NCI-H526 treated with DMSO at 0.1 percent for 48 hours (cell line): Measurements from ENCODE around the gene CNTFR.
A peak's percentile ranks its signal among the peaks of the same experiment; 100 is the strongest.
"Not testable (repeated sequence)": the region's sequence is repeated elsewhere in the genome, so short reads cannot be mapped to it uniquely, and the experiment has no call there.

Experiments used
- DNase-seq: peaks from one replicate; lab custom pipeline; 2025; lab: John Stamatoyannopoulos, UW

The CNTFR gene

GRCh38 chr9:34554211-34555001 lies 35.1 kb downstream of the CNTFR start:
- peak; percentile 65 for DNase-seq

DNA sequence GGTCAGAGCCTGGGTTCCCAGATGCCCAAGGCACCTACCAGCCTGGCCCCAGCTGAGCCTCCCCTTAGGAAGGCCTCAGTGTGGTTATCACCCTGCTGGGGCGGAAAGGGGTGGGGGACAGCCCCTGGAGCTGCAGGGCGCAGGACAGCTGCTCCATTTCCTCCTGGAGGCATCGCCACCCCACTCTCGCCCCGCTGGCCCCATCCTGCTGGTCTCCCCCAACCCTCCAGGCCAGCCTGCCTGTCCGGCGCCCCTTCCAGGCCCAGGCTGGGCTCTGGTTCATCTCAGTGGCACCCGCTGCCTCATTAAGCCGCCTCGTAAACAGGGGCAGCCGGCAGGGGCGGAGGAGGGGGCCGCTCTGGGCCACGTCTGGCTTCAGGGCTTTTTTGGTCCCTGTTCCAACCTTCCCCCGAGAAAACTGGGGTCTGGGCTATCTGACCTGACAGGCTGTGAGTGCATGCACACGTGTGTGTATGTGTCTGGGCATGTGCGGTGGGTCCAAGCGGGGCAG lies 36.0 kb downstream of the CNTFR start:
- DNase-seq: no peak

DNA sequence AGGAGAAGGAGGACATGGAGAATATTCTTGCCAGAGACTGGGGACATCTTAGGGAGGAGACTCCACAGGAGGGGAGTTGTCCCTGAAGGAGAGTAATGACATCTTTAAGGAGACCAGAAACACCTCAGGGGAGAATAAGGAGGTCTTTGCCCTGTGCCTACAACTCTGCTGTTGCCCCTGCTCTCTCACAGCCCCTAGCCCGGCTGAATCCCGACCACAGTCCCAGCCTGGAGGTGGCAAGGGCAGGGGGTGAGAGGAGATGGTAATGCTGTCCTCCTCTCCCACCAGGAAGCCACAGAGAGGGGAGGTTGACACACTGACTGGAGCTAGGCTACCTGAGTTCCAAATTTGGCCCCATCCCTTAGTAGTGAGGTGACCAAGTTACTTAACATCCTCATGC lies 36.5 kb downstream of the CNTFR start:
- no peak for DNase-seq

GRCh38 chr9:34552606-34552981 lies 36.9 kb downstream of the CNTFR start:
- no peak for DNase-seq

DNA sequence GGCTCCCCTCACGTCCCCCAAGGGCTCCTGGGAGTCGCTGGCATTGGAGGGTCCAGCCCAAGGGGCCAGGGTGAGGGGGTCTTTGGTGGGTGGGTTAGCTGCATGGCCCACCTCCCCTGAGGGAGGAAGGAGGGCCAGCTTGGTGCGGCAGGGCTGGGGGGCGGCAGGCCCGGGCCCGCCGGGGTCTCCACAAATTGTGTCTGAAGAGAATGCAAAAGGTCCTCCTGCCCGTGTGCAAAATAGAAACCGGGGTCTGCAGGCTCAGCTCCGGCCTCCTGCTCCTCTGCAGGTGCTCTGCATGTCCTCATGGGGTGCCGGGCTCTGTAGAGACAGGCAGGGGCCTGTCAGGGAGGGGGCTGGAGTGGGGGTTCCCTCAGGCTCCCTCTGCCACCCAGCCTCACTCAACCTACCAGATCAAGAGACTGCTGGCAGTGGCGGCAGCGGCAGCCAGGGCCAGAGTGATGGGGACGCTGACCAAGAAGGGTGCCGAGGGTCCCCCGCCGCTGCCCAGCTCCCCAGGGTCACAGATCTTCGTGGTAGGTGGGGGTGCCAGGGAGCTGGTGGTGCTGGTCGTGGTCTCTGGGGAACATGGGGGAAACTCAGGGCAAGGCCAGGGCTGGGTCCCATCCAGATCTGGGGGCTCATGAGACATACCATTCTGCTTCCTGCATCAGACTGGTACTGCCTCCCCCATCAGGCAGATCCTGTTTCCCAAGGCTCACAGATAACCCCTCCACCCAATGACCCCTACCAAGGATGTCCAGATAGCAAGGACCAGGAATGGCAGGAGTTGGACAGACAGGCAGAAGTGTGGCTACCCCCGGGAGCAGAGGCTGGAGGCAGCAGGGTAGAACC lies 37.5 kb downstream of the CNTFR start:
- DNase-seq: no peak

DNA sequence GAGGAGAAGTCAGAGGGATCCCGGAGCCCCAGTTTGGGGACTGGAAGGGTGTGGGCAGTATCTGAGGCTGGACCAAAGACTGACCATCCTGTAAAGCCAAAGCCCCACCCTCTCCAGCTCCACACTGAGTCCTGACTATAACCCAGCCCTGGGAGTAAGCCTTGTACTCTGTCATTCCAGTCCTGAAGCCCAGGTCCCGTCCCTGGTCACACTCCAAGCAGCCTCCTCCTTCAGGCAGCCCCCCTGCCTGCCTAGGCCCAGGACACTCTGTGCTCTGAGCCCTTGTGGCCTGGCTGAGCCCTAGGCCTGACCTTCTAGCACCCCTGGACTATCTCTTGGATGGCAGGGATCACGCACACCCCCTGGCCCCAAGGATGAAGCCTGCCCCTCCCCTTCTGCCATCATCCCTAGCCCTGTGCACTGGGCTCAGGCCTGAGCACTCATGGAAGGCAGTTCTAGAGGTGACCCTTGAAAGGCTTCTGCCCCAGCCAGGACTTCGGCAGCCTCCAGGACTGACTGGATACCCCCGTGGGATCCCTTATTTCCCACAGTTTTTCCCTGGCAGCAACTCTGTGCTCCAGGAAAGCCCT lies 38.7 kb downstream of the CNTFR start:
- no peak for DNase-seq

DNA sequence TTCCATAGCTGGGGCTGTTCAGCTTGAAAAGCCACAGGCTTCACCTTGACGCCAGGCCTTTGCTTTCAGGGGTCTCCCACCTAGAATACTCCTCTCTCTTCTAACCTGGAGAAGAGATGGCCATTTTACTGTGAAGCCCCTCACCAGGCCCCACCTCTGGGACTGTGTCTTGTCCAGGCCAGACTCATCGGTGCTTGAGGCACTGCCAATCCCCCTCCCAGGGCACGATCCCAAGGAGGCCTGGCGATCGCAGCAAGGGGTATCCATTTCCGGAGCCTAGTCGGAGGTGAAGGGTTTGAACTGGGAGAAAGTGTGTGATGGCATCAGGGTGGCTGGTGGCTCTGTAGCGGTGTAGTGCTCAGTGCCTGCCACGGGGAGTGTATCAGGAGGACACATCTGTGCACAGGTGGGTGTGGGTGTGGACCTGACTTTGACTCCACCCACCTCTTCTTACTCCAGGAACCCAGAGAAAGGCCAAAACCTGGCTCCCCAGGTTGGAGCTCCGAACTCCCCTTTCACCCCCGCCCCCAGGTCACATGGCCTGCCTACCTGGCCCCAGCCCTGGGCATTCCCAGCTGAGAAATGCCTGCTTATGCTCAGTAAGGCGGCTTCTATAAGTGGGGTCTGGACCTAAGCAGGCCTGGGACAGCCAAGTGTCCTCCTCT lies 39.4 kb downstream of the CNTFR start:
- no peak for DNase-seq

GRCh38 chr9:34549407-34549732 lies 40.2 kb downstream of the CNTFR start:
- DNase-seq: no peak

DNA sequence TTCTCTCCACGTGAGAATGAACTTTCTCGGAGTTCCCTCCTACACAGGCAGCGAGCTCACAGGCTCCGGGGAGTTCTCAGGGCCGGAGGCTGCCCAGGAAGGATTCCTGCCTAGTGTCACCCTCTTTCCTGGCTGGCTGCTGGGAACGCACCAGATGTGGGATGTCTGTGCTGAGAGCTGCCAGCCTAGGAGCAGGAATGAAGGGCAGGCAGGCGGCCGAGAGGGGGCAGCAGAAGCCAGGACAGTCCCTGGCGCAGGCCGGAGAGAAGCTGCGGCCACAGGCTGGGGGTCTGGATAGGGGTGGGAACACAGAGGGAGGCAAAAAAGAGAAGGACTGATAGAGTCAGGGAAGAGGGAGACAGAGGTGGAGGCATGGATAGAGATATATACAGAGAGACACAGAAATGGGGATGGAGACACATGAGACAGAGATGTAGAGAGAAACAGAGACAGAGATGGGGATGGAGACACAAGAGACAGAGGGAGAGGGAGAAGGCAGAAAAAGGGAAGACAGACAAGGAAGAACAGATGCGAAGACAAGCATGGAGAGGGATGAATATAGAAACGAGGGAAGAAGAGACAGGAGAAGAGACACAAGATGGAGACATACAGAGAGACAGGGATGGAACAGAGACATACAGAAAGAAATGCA lies 41.4 kb downstream of the CNTFR start:
- DNase-seq: peak; percentile 34

- peak; percentile 12 for DNase-seq
Observed at GRCh38 chr9:34546834-34547827, 42.4 kb downstream of the CNTFR start.

DNA sequence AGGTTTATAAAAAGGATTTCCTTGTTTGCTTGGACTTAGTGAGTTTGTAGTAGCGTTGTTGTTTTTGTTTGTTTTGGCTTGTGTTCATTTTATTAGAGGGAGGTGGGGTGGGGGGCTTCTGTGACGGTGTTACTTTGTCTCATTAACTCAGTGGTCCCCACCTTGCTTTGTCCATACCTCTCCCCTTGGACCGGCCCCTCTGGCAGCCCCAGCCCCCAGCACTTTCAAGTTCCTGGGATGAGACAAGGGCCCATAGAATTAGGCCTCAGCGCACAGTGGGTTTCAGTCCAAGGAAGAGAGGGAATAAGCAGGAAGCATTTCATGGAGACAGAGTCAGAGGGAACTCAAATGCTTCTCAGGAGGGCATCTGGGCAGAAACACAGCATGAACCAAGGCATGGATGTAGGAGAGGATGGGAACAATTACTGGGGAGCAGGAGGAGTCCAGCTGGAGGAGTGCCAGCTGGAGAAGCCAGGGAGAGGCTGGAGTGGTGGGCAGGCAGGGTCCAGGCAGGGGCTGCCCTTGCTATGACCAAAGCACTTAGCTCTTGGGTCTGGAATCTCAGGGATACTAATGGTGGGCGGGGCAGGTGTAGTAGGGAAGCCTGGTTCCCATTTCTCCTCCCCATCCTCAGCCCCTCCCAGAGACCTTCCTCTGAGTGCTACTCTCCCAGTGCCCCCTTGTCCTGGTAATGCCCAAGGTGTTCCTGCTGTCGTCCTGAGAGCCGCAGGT lies 43.3 kb downstream of the CNTFR start:
- DNase-seq: no peak

GRCh38 chr9:34545497-34545896 lies 44.0 kb downstream of the CNTFR start:
- DNase-seq: no peak

- no peak for DNase-seq
Observed at GRCh38 chr9:34544035-34544434, 45.5 kb downstream of the CNTFR start.

DNA sequence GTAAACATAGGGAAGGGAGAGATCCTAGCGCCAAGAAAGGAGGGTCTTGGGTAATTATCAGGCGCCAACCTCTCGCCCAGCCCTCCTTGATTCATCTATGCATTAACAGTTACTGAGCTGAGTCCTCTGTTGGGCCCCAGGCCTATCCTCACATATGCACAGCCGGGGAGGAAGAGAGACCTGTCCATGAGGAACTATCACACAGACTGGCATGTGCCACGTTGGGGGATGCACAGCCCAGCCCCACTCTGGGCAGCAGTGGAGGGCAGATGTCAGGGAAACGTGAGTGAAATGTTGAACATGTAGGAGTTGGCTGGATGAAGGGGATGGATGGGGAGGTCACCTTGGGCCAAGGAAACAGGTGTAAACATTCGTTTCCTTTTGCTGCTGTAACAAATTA lies 48.0 kb downstream of the CNTFR start:
- DNase-seq: no peak

DNA sequence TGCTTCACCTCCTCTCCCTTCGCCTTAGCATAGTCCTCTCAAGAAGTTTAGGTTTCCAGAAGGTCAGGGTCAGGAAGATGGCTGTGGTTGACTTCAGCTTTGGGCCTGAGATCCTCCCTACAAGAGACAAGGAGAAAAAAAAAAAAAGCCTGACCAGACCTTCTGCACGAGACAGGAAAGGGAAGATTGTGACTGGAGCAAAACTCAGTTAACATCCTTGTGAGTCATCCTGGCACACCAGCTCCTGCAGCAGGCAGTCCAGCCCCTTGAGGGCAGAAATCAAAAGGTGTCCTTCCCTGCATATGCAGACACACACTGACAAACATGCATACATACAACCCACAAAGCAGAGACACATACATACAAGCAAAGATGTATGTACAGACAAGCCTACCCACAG lies 48.7 kb downstream of the CNTFR start:
- DNase-seq: no peak

DNA sequence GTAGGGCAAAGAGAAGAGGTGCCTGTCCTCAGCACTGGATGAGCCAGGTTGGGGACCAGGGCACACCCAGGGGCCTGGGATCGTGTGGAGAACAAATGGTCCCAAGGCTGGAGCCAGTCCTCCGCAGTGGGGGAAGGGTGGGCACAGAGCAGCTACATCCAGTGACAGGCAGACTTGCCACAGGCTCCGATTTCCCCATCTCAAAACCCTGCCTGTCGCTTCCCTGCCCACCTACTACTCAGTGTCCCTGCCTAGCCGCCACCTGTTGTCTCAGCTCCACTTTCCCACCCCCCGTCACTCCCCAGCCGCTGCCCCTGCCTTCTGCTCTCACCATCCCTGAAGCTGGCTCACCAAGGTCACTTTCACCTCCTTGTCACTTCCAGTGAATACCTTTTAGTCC lies 52.8 kb downstream of the CNTFR start:
- DNase-seq: no peak

- DNase-seq: not testable (repeated sequence)
Observed at GRCh38 chr9:34532041-34532440, 57.5 kb downstream of the CNTFR start.

- DNase-seq: no peak
Observed at GRCh38 chr9:34526026-34526425, 63.5 kb downstream of the CNTFR start.

DNA sequence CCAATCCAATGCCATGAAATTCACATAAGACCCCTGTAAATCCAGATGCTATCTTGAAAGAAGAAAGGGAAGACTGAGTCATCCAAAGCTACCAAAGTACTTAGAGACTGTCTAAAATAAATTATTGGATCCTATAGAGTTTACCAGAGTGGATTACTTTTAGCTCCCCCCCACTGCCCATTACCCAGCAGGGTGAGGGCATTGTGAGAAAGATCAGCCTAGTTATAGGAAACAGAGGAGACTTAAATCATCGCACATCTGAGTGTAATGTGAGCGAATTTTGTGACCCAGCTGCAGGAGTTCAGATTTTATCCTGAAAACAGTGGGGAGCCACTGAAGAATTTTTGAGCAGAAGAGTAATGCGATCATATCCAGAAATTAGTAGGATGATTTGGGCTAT lies 65.2 kb downstream of the CNTFR start:
- DNase-seq: no peak
